IPS-15b (cell line): ENCODE data around the gene TSBP1.
"Not testable (repeated sequence)": the region's sequence is repeated elsewhere in the genome, so short reads cannot be mapped to it uniquely, and the experiment has no call there.

Experiments used
- H3K27me3 ChIP-seq: one replicate; pipeline ENCODE4 v1.6.1; 2013; ENCODE audit warnings: low read length; ENCODE audit not compliant: control insufficient read depth, insufficient read depth
- H3K36me3 ChIP-seq: one replicate; pipeline ENCODE4 v1.6.1; 2013; ENCODE audit warnings: low read length; ENCODE audit not compliant: control insufficient read depth, insufficient read depth
- H3K4me1 ChIP-seq: one replicate; pipeline ENCODE4 v1.6.1; 2013; ENCODE audit warnings: mild to moderate bottlenecking, low read length; ENCODE audit not compliant: control insufficient read depth, insufficient read depth
- H3K4me3 ChIP-seq: one replicate; pipeline ENCODE4 v1.5.1; 2013; ENCODE audit warnings: low read depth, low read length
- H3K9ac ChIP-seq: one replicate; pipeline ENCODE4 v1.6.1; 2013; ENCODE audit warnings: low read depth, mild to moderate bottlenecking, low read length
- H3K9me3 ChIP-seq: one replicate; pipeline ENCODE4 v1.6.1; 2013; ENCODE audit warnings: mild to moderate bottlenecking, low read length; ENCODE audit not compliant: control insufficient read depth, insufficient read depth

The TSBP1 gene

DNA sequence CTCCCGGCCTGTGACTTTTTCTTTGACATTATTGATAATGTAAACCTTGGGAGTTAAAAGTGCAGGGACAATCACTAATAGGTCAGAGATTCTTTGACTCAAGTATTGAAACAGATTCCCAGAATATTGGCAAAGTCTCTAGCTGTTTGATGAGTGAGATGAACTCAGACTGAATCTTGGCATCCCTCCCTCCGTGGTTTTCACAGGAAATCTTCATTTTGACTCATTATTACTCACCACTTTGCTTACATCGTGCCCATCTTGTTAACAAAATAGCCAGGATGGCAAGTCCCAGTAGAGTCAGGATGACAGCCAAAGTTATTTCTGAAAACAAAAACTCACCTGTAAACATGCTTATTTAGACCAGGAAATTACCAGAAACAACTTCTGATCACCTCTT is 2.0 kb downstream of the TSBP1 start:
- H3K9me3 ChIP-seq = no peaks in the 10 kb centered on the region
- H3K4me3 ChIP-seq = no peak overlapping the region
- H3K9ac ChIP-seq = no peak overlapping the region
- H3K27me3 ChIP-seq = no peaks in the 10 kb centered on the region
- no peaks in the 10 kb centered on the region for H3K36me3 ChIP-seq
- H3K4me1 ChIP-seq = peaks cover 2% of the 10 kb centered on the region

GRCh38 chr6:32367644-32368043 is 4.1 kb downstream of the TSBP1 start:
- H3K36me3 ChIP-seq = no peaks in the 10 kb centered on the region
- no peaks in the 10 kb centered on the region for H3K27me3 ChIP-seq
- no peak overlapping the region for H3K4me3 ChIP-seq
- no peaks in the 10 kb centered on the region for H3K9me3 ChIP-seq
- H3K4me1 ChIP-seq = peaks cover 2% of the 10 kb centered on the region
- H3K9ac ChIP-seq = no peak overlapping the region

DNA sequence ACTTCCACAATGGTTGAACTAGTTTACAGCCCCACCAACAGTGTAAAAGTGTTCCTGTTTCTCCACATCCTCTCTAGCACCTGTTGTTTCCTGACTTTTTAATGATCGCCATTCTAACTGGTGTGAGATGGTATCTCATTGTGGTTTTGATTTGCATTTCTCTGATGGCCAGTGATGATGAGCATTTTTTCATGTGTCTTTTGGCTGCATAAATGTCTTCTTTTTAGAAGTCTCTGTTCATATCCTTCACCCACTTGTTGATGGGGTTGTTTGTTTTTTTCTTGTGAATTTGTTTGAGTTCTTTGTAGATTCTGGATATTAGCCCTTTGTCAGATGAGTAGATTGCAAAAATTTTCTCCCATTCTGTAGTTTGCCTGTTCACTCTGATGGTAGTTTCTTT is 12.5 kb downstream of the TSBP1 start:
- not testable (repeated sequence) for H3K4me1 ChIP-seq, H3K27me3 ChIP-seq, H3K36me3 ChIP-seq, H3K9me3 ChIP-seq, H3K4me3 ChIP-seq, H3K9ac ChIP-seq

GRCh38 chr6:32358548-32358947 is 13.2 kb downstream of the TSBP1 start:
- H3K4me3 ChIP-seq, H3K4me1 ChIP-seq, H3K36me3 ChIP-seq, H3K9ac ChIP-seq, H3K9me3 ChIP-seq, H3K27me3 ChIP-seq: not testable (repeated sequence)

DNA sequence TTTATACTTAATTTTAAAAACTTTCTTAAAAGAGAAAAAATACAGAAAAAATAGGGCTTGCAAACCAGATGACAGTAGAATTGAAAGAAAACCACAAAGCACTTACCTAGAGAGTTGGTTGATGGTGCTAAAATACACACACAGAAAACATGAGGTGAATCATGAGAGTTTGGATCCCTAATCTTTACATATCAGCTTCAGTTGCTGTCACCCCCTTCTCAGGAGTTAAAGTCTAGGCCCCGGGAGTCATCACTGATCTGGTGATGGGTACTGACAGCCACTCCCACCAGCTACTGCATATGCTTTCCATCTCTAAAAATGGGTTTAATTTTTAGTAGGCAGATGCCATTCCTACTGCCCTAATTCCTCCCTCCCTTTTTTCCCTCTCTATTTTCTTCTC is 16.7 kb downstream of the TSBP1 start:
- no peak overlapping the region for H3K4me3 ChIP-seq
- H3K36me3 ChIP-seq = no peaks in the 10 kb centered on the region
- H3K27me3 ChIP-seq = no peaks in the 10 kb centered on the region
- H3K4me1 ChIP-seq = no peaks in the 10 kb centered on the region
- H3K9ac ChIP-seq = no peak overlapping the region
- no peaks in the 10 kb centered on the region for H3K9me3 ChIP-seq

DNA sequence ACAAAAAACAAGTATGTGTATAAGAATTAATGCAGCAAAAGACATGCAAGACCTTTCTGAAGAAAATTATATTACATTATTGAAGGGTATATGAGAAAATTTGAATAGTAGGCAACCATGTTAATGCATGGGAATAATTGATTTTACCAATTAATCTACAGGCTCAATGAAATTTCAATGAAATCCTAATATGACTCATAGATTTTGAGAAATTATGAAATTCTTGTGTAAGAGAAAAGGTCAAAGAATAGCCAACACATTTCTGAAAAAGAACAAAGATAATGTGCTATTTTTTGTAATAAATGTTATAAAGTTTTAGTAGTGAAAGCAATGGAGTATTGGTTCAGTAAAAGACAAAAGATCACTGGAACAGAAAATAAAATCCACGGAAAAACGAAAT is 18.4 kb downstream of the TSBP1 start:
- Histone ChIP-seq H3K9ac (no peak overlapping the region), H3K27me3 (no peaks in the 10 kb centered on the region), H3K4me3 (no peak overlapping the region), H3K9me3 (no peaks in the 10 kb centered on the region), H3K36me3 (no peaks in the 10 kb centered on the region), H3K4me1 (no peaks in the 10 kb centered on the region)

- Histone ChIP-seq H3K4me3 (no peak overlapping the region), H3K9me3 (no peaks in the 10 kb centered on the region), H3K4me1 (no peaks in the 10 kb centered on the region), H3K9ac (no peak overlapping the region), H3K27me3 (no peaks in the 10 kb centered on the region), H3K36me3 (no peaks in the 10 kb centered on the region)
Measured at GRCh38 chr6:32340242-32340641, 31.5 kb downstream of the TSBP1 start.

DNA sequence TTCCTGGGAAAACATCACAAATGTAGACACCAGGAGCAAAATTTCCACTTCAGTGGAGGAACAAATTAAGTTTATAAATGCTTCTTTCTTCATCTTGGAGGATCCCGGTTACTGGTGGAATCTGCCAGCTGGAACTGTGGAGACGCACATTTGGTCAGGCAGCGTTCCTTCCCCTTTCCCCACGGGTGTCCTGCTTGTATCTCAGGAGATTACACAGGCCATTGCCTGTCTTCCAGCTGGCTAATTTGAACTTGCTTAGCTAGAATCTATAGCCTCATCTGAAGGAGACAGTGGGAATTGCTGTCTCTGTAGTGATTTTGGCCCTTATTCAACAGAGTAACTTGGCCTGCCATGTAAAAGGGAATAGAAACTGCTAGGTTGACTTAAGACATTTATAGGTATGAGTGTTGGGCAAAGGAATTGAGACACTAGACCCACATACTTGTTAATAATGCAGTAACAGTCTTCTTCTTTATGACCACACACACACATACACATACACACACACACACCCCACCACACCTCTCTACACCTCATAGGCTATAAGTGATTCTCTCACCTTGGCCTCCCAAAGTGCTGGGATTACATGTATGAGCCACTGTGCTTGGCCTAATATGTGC is 34.4 kb downstream of the TSBP1 start:
- Histone ChIP-seq H3K27me3 (no peaks in the 10 kb centered on the region), H3K9ac (no peak overlapping the region), H3K9me3 (no peaks in the 10 kb centered on the region), H3K4me1 (no peaks in the 10 kb centered on the region), H3K36me3 (no peaks in the 10 kb centered on the region), H3K4me3 (no peak overlapping the region)

GRCh38 chr6:32332433-32332832 is 39.3 kb downstream of the TSBP1 start:
- no peaks in the 10 kb centered on the region for H3K4me1 ChIP-seq
- H3K36me3 ChIP-seq = no peaks in the 10 kb centered on the region
- H3K9me3 ChIP-seq = no peaks in the 10 kb centered on the region
- no peak overlapping the region for H3K4me3 ChIP-seq
- no peaks in the 10 kb centered on the region for H3K27me3 ChIP-seq
- no peak overlapping the region for H3K9ac ChIP-seq

DNA sequence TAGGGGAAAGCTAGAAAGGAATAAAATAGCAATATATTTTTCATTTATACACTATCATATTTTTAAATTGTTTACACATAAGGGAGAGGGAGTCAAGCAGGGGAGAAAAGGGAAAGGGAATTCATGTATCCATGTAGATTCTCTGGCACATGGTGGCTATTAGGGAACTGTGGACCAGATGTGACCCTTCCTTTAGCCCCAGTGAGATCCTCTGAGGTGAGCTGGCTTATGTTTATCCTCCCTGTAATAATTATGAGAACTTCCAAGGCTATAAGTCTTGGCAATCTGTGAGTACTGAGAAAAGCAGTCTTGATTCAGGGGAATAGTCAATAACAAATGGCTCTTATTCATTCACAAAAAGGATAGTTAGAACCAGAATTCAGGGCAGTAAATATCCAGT is 42.6 kb downstream of the TSBP1 start:
- no peaks in the 10 kb centered on the region for H3K27me3 ChIP-seq
- no peaks in the 10 kb centered on the region for H3K36me3 ChIP-seq
- H3K4me1 ChIP-seq = no peaks in the 10 kb centered on the region
- H3K9me3 ChIP-seq = no peaks in the 10 kb centered on the region
- H3K4me3 ChIP-seq = no peak overlapping the region
- H3K9ac ChIP-seq = no peak overlapping the region

- Histone ChIP-seq H3K4me3 (no peak overlapping the region), H3K9me3 (no peaks in the 10 kb centered on the region), H3K4me1 (no peaks in the 10 kb centered on the region), H3K27me3 (no peaks in the 10 kb centered on the region), H3K36me3 (no peaks in the 10 kb centered on the region), H3K9ac (no peak overlapping the region)
Measured at GRCh38 chr6:32327103-32327502, 44.6 kb downstream of the TSBP1 start.

GRCh38 chr6:32318501-32318900 is 53.2 kb downstream of the TSBP1 start:
- Histone ChIP-seq H3K9ac (no peak overlapping the region), H3K36me3 (no peaks in the 10 kb centered on the region), H3K4me1 (peaks cover 2% of the 10 kb centered on the region), H3K27me3 (no peaks in the 10 kb centered on the region), H3K4me3 (no peak overlapping the region), H3K9me3 (no peaks in the 10 kb centered on the region)

GRCh38 chr6:32317541-32317940 is 54.2 kb downstream of the TSBP1 start:
- Histone ChIP-seq H3K36me3 (no peaks in the 10 kb centered on the region), H3K27me3 (no peaks in the 10 kb centered on the region), H3K4me3 (no peak overlapping the region), H3K4me1 (peaks cover 2% of the 10 kb centered on the region), H3K9ac (no peak overlapping the region), H3K9me3 (no peaks in the 10 kb centered on the region)
